H1 (cell line): ENCODE results near the gene C1QL3. TPM values are rescaled to one million over a fixed set of nuclear protein-coding genes. Genes with fewer than 3 reads are reported as not detected.

Experiments
- CTCF ChIA-PET: fragments of 300-600 bp; sonication (Branson Sonifier 250); formaldehyde crosslinking; loops from one replicate; lab custom pipeline; 2021; ENCODE audit not compliant: partially characterized antibody; lab: Charles Lee
- POLR2A ChIA-PET: fragments of 300-600 bp; sonication (Branson Sonifier 250); formaldehyde crosslinking; loops from one replicate; lab custom pipeline; 2021; ENCODE audit warnings: inconsistent platforms; ENCODE audit not compliant: partially characterized antibody; lab: Charles Lee
- DNase-seq, 2 experiments: peaks; one replicate each; pipeline versions ENCODE4 v3.0.0 to v3.0.0-alpha.2; 2010 to 2022; ENCODE audit warnings: low spot score in 2 of 2, low read depth in 1 of 2, mixed read lengths in 1 of 2
- FAIRE-seq: peaks from 2 replicates; lab custom pipeline; 2011; peaks lifted over from hg19 to GRCh38; lab: Jason Lieb, UNC
- H2AFZ ChIP-seq: 2 replicates; pipeline ENCODE4 v1.8.1; 2012; ENCODE audit warnings: low read length, inconsistent platforms
- H2AK5ac ChIP-seq: 2 replicates; pipeline ENCODE4 v1.6.1; 2013; ENCODE audit warnings: low read depth, low read length
- H2BK120ac ChIP-seq: replicated peaks from 2 replicates; pipeline ENCODE3; 2013; ENCODE audit warnings: low read depth, low read length, inconsistent platforms
- H2BK12ac ChIP-seq: 2 replicates; pipeline ENCODE4 v1.6.1; 2013; ENCODE audit warnings: low read depth, low read length
- H2BK15ac ChIP-seq: 2 replicates; pipeline ENCODE4 v1.6.1; 2013; ENCODE audit warnings: low read length
- H2BK20ac ChIP-seq: 2 replicates; pipeline ENCODE4 v1.6.1; 2013; ENCODE audit warnings: low read length
- H2BK5ac ChIP-seq: 2 replicates; pipeline ENCODE4 v1.6.1; 2013; ENCODE audit warnings: low read depth, low read length
- H3K14ac ChIP-seq: 2 replicates; pipeline ENCODE4 v1.6.1; 2013; ENCODE audit warnings: inconsistent platforms; ENCODE audit not compliant: insufficient read length
- H3K18ac ChIP-seq: 2 replicates; pipeline ENCODE4 v1.6.1; 2013; ENCODE audit warnings: low read length; ENCODE audit errors: extremely low read depth
- H3K23ac ChIP-seq: 2 replicates; pipeline ENCODE4 v1.6.1; 2013; ENCODE audit warnings: inconsistent platforms; ENCODE audit not compliant: insufficient read length
- H3K23me2 ChIP-seq: 2 replicates; pipeline ENCODE4 v1.6.1; 2013; ENCODE audit warnings: low read depth, low read length
- H3K27ac ChIP-seq: 2 replicates; pipeline ENCODE4 v1.6.1; 2011; ENCODE audit warnings: low read depth, low read length, inconsistent platforms
- H3K27me3 ChIP-seq, 4 experiments: replicated peaks in 1 of 4; 1 replicate in 1 of 4; 2 replicates in 3 of 4; pipeline versions ENCODE4 v1.6.1 to v1.8.1; 2011 to 2013; ENCODE audit warnings: low read length in 3 of 4, mild to moderate bottlenecking in 3 of 4, inconsistent platforms in 2 of 4, mixed read lengths in 2 of 4, moderate library complexity in 1 of 4; ENCODE audit not compliant: control insufficient read depth in 3 of 4, insufficient read depth in 3 of 4; ENCODE audit errors: extremely low read depth in 1 of 4
- H3K36me3 ChIP-seq, 4 experiments: 2 replicates each; pipeline versions ENCODE4 v1.6.1 to v1.8.1; 2011 to 2013; ENCODE audit warnings: mild to moderate bottlenecking in 4 of 4, low read length in 3 of 4, moderate library complexity in 2 of 4, control low read depth in 1 of 4, inconsistent platforms in 1 of 4; ENCODE audit not compliant: insufficient read depth in 4 of 4, control insufficient read depth in 2 of 4
- H3K4ac ChIP-seq: replicated peaks from 2 replicates; pipeline ENCODE3; 2013; ENCODE audit warnings: low read length, low read depth, mixed read lengths, inconsistent platforms; ENCODE audit not compliant: insufficient read length
- H3K4me1 ChIP-seq, 4 experiments: replicated peaks in 1 of 4; 1 replicate in 1 of 4; 2 replicates in 3 of 4; pipeline versions ENCODE4 v1.6.1 to v1.8.1; 2011 to 2013; ENCODE audit warnings: low read length in 3 of 4, inconsistent platforms in 2 of 4, mixed read lengths in 1 of 4; ENCODE audit not compliant: insufficient read depth in 4 of 4, control insufficient read depth in 3 of 4
- H3K4me2 ChIP-seq, 2 experiments: 2 replicates each; pipeline versions ENCODE4 v1.6.1 to v1.8.1; 2011 to 2013; ENCODE audit warnings: low read depth in 2 of 2, low read length in 2 of 2, control low read depth in 1 of 2, inconsistent platforms in 1 of 2, mild to moderate bottlenecking in 1 of 2; ENCODE audit not compliant: insufficient read depth in 1 of 2
- H3K4me3 ChIP-seq, 4 experiments: fragments of 200-600, 300-600 bp in 1 of 4; sonication (generic), shearing (Covaris generic), sonication (Bioruptor Twin) in 1 of 4; 2 replicates each; pipeline versions ENCODE4 v1.5.1 to v1.8.1; 2011 to 2016; ENCODE audit warnings: low read length in 4 of 4, low read depth in 3 of 4, control low read depth in 2 of 4, inconsistent platforms in 2 of 4, mild to moderate bottlenecking in 2 of 4, mixed read lengths in 1 of 4, moderate library complexity in 1 of 4; ENCODE audit not compliant: insufficient read depth in 2 of 4; ENCODE audit errors: extremely low read depth in 1 of 4
- H3K56ac ChIP-seq: replicated peaks from 2 replicates; pipeline ENCODE3; 2013; ENCODE audit warnings: low read depth, mild to moderate bottlenecking, mixed read lengths, low read length, inconsistent platforms; ENCODE audit not compliant: insufficient read length
- H3K79me1 ChIP-seq: 2 replicates; pipeline ENCODE4 v1.6.1; 2013; ENCODE audit warnings: low read depth, low read length, control low read depth
- H3K79me2 ChIP-seq, 2 experiments: 2 replicates each; pipeline versions ENCODE4 v1.6.1 to v1.8.1; 2012 to 2013; ENCODE audit warnings: low read length in 2 of 2, mild to moderate bottlenecking in 2 of 2, inconsistent platforms in 1 of 2; ENCODE audit not compliant: insufficient read depth in 2 of 2, control insufficient read depth in 1 of 2
- H3K9ac ChIP-seq, 4 experiments: replicated peaks in 1 of 4; 1 replicate in 1 of 4; 2 replicates in 3 of 4; pipeline versions ENCODE4 v1.6.1 to v1.8.1; 2011 to 2013; ENCODE audit warnings: low read depth in 3 of 4, low read length in 3 of 4, control low read depth in 2 of 4, mild to moderate bottlenecking in 2 of 4, moderate library complexity in 2 of 4, inconsistent platforms in 1 of 4; ENCODE audit errors: extremely low read depth in 1 of 4
- H3K9me3 ChIP-seq, 2 experiments: 2 replicates each; pipeline versions ENCODE4 v1.6.1 to v1.8.1; 2012 to 2013; ENCODE audit warnings: mild to moderate bottlenecking in 2 of 2, moderate library complexity in 2 of 2, control low read depth in 1 of 2, inconsistent platforms in 1 of 2, low read depth in 1 of 2, low read length in 1 of 2, mixed read lengths in 1 of 2; ENCODE audit not compliant: insufficient read depth in 2 of 2
- H4K20me1 ChIP-seq, 2 experiments: replicated peaks in 1 of 2; 2 replicates each; pipeline versions ENCODE3 to v1.8.1; 2011 to 2013; ENCODE audit warnings: inconsistent platforms in 2 of 2, low read length in 2 of 2, mild to moderate bottlenecking in 1 of 2; ENCODE audit not compliant: insufficient read depth in 2 of 2, control insufficient read depth in 1 of 2
- H4K5ac ChIP-seq: 2 replicates; pipeline ENCODE4 v1.6.1; 2013; ENCODE audit warnings: low read length, low read depth, mixed read lengths, inconsistent platforms; ENCODE audit not compliant: insufficient read length
- H4K8ac ChIP-seq: 2 replicates; pipeline ENCODE4 v1.8.0; 2013; ENCODE audit warnings: mild to moderate bottlenecking, moderate library complexity, low read length, inconsistent platforms; ENCODE audit not compliant: insufficient read depth; ENCODE audit errors: extremely low read depth
- H4K91ac ChIP-seq: replicated peaks from 2 replicates; pipeline ENCODE3; 2013; ENCODE audit warnings: low read length, mixed read lengths, inconsistent platforms; ENCODE audit not compliant: insufficient read length
- JUND ChIP-seq: IDR thresholded peaks from 2 replicates; pipeline ENCODE4 v1.6.1; 2011; ENCODE audit warnings: mild to moderate bottlenecking, improper control_type of control experiment, low read length
- NRF1 ChIP-seq: IDR thresholded peaks from 2 replicates; pipeline ENCODE4 v1.6.1; 2011; ENCODE audit warnings: mild to moderate bottlenecking, low read depth, low read length, improper control_type of control experiment
- RFX5 ChIP-seq: IDR thresholded peaks from 2 replicates; pipeline ENCODE4 v1.6.1; 2011; ENCODE audit warnings: low read depth, low read length, improper control_type of control experiment, borderline replicate concordance
- RXRA ChIP-seq: IDR thresholded peaks from 2 replicates; pipeline ENCODE4 v1.6.1; 2011; ENCODE audit warnings: low read depth, mild to moderate bottlenecking, low read length, moderate library complexity; ENCODE audit not compliant: insufficient read depth
- WGBS, 2 experiments: shearing (Covaris generic) in 1 of 2; methylation state at CpG; one replicate each; pipeline versions ENCODE4 v1.1.6 to v1.1.7; 2013 to 2015; ENCODE audit warnings: low lambda C conversion rate in 2 of 2, mixed read lengths in 2 of 2, inconsistent platforms in 1 of 2, low coverage in 1 of 2, missing lambda C conversion rate in 1 of 2; ENCODE audit not compliant: insufficient replicate concordance in 2 of 2, insufficient coverage in 1 of 2, insufficient read length in 1 of 2; ENCODE audit errors: extremely low coverage in 1 of 2, missing lambda C conversion rate in 1 of 2; 5-methylcytosine and 5-hydroxymethylcytosine counted together
- polyA plus RNA-seq, 7 experiments: library from polyadenylated mRNA; depleted of rRNA in 3 of 7; stranded (reverse) in 5 of 7; unstranded in 2 of 7; fragments of >200 nt in 5 of 7; fragments of 200-250 nt in 2 of 7; gene quantifications; 1 replicate in 5 of 7; 2 replicates in 1 of 7; 4 replicates in 1 of 7; pipeline versions ENCODE4 v1.2.1 to v1.2.3, GENCODE V29; 2011 to 2013; ENCODE audit warnings: missing spikeins in 2 of 7, mixed read lengths in 2 of 7
- total RNA-seq: library from RNA; stranded (reverse); fragmentation: NEBNext Ultra II Directional; extraction: Animal tissue kit (Norgen Biotek cat#: 25700); gene quantifications from 2 replicates; pipeline ENCODE4 v1.2.1, GENCODE V29; 2021

The C1QL3 gene
- total and polyA plus RNA-seq, 2 of the 8 experiments (the other 6 are each of a cell fraction or from before 2014, with no cell fraction given) = 1.0 to 1.8 TPM

- Histone ChIP-seq H3K4me3 (no peak overlapping the region), H4K5ac (no peak overlapping the region)
Measured at GRCh38 chr10:16544099-16544498, 22.4 kb upstream of the C1QL3 start.

More at GRCh38 chr10:16544099-16544498, 22.4 kb upstream of the C1QL3 start:
- no peak overlapping the region for H2BK15ac ChIP-seq
- H3K4me1 ChIP-seq = no peaks in the 10 kb centered on the region
- H3K27me3 ChIP-seq = no peaks in the 10 kb centered on the region
- no peak for TF ChIP-seq RXRA
- TF ChIP-seq JUND = no peak
- no peak for TF ChIP-seq RFX5
- TF ChIP-seq NRF1 = no peak
- H2BK12ac ChIP-seq = no peak overlapping the region
- no peaks in the 10 kb centered on the region for H3K79me2 ChIP-seq
- DNase-seq (no peak), FAIRE-seq (no peak)
- no peaks in the 10 kb centered on the region for H3K9me3 ChIP-seq
- H3K36me3 ChIP-seq = no peaks in the 10 kb centered on the region
- no peak overlapping the region for H2BK20ac ChIP-seq
- no peak overlapping the region for H4K91ac ChIP-seq
- H2AFZ ChIP-seq = no peak overlapping the region
- no peaks in the 10 kb centered on the region for H3K23me2 ChIP-seq
- no peak overlapping the region for H3K4me2 ChIP-seq
- H2BK5ac ChIP-seq = no peak overlapping the region
- no peaks in the 10 kb centered on the region for H4K20me1 ChIP-seq
- no peak overlapping the region for H3K4ac ChIP-seq
- no peak overlapping the region for H3K56ac ChIP-seq
- H2BK120ac ChIP-seq = no peak overlapping the region
- H4K8ac ChIP-seq = no peak overlapping the region
- no peak overlapping the region for H3K23ac ChIP-seq
- H3K27ac ChIP-seq = no peak overlapping the region
- no peaks in the 10 kb centered on the region for H3K79me1 ChIP-seq
- 94% methylated on average over 3 of the region's 3 CpGs; no CpG with 5 or more reads in 1 of the 2 experiments for WGBS, 2 experiments
- H3K14ac ChIP-seq = no peak overlapping the region
- CTCF ChIA-PET = interaction anchor here (0.6 to 3.8 kb wide), 10 partner anchors 9 to 652 kb away, joined by 3 to 28 read pairs (median 6); no protein-coding TSS in a partner anchor
- no peak overlapping the region for H3K9ac ChIP-seq
- POLR2A ChIA-PET = no interaction called here
- no peak overlapping the region for H3K18ac ChIP-seq
- no peak overlapping the region for H2AK5ac ChIP-seq
